Gastroesophageal sphincter (tissue), 3 donors: Measurements from ENCODE around the gene NUP62.

Experiments used
- CTCF ChIP-seq, 4 experiments: fragments of 200-600 bp in 2 of 4; fragments of 450-650 bp in 2 of 4; sonication (generic) in 1 of 4; IDR thresholded peaks; one replicate each; pipeline ENCODE4 v1.5.1; 2017 to 2019; ENCODE audit warnings: antibody characterized with exemption in 4 of 4, mild to moderate bottlenecking in 2 of 4, moderate library complexity in 2 of 4
- EP300 ChIP-seq: sonication (generic); formaldehyde crosslinking; IDR thresholded peaks from one replicate; pipeline ENCODE4 v1.6.1; 2017; ENCODE audit warnings: antibody characterized with exemption, mild to moderate bottlenecking
- POLR2A ChIP-seq, 2 donors: fragments of 450-650 bp; IDR thresholded peaks; one replicate each; pipeline ENCODE4 v1.6.1; 2017; ENCODE audit warnings: antibody characterized with exemption in 2 of 2, mild to moderate bottlenecking in 2 of 2, moderate library complexity in 1 of 2
- POLR2AphosphoS5 ChIP-seq: sonication (generic); formaldehyde crosslinking; IDR thresholded peaks from one replicate; pipeline ENCODE4 v1.6.1; 2017; ENCODE audit warnings: antibody characterized with exemption

GRCh38 chr19:49866933-49867782 lies 62.1 kb downstream of the NUP62 start, which contains the start of gene PNKP:
- peak in 1 of 4 experiments; percentile 20 for TF ChIP-seq CTCF (IDR thresholded peaks at IDR 0.05)
- TF ChIP-seq EP300, result no peak
- peak; percentile 78 for TF ChIP-seq POLR2AphosphoS5
- TF ChIP-seq POLR2A (IDR thresholded peaks at IDR 0.05), result peak; percentile 35 to 56
